Breast epithelium (tissue), 3 donors: ENCODE measurements around the gene SF1.

Source experiments
- POLR2AphosphoS5 ChIP-seq, 3 donors: sonication (generic); formaldehyde crosslinking; IDR thresholded peaks; one replicate each; pipeline ENCODE4 v1.6.1; 2017; ENCODE audit warnings: antibody characterized with exemption in 3 of 3
- TF ChIP-seq, protein P1 (sequence below), 3 donors: fragments of 450-650 bp; IDR thresholded peaks; one replicate each; pipeline ENCODE4 v1.5.1; 2016 to 2017; ENCODE audit warnings: antibody characterized with exemption in 3 of 3, mild to moderate bottlenecking in 3 of 3, moderate library complexity in 3 of 3

DNA sequence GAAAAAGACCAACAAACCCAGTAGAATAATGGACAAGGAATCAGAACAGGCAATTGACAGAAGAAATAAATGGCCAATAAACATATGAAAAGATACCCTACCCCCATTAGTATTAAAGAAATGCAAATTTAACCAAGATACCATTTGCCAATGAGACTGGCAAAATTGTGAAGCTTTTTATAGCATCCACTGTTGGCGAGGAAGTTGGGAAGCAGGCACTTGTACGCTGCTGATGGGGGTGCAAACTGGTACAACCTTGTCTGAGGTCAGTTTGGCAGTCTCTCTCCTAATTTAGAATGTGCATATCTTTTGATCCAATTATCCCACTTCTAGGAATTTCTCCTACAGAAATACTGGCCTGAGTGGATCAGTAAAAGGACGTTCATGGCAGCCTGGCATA lies 46.7 kb downstream of the SF1 start:
- TF ChIP-seq, protein P1, sequence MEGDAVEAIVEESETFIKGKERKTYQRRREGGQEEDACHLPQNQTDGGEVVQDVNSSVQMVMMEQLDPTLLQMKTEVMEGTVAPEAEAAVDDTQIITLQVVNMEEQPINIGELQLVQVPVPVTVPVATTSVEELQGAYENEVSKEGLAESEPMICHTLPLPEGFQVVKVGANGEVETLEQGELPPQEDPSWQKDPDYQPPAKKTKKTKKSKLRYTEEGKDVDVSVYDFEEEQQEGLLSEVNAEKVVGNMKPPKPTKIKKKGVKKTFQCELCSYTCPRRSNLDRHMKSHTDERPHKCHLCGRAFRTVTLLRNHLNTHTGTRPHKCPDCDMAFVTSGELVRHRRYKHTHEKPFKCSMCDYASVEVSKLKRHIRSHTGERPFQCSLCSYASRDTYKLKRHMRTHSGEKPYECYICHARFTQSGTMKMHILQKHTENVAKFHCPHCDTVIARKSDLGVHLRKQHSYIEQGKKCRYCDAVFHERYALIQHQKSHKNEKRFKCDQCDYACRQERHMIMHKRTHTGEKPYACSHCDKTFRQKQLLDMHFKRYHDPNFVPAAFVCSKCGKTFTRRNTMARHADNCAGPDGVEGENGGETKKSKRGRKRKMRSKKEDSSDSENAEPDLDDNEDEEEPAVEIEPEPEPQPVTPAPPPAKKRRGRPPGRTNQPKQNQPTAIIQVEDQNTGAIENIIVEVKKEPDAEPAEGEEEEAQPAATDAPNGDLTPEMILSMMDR (IDR thresholded peaks at IDR 0.05): no peak
- no peak for TF ChIP-seq POLR2AphosphoS5 (IDR thresholded peaks at IDR 0.05)
